Keratinocyte (primary cell): ENCODE measurements around the gene GGA2. TPM values are rescaled to one million over a fixed set of nuclear protein-coding genes. Genes with fewer than 3 reads are reported as not detected.

Experiments used
- DNase-seq: peaks from one replicate; pipeline ENCODE4 v3.0.0-alpha.2; 2011; ENCODE audit warnings: low read depth, missing footprints, low spot score
- FAIRE-seq: peaks from 2 replicates; lab custom pipeline; 2011; peaks lifted over from hg19 to GRCh38; lab: Jason Lieb, UNC
- H2AFZ ChIP-seq: 2 replicates; pipeline ENCODE4 v1.6.0; 2012; ENCODE audit warnings: low read length, control low read depth, inconsistent platforms; ENCODE audit not compliant: control insufficient read depth
- H3K27ac ChIP-seq: 2 replicates; pipeline ENCODE4 v1.5.1; 2011; ENCODE audit warnings: low read length; ENCODE audit not compliant: control insufficient read depth, insufficient read depth
- H3K27me3 ChIP-seq: 3 replicates; pipeline ENCODE4 v1.6.0; 2011; ENCODE audit warnings: low read length; ENCODE audit not compliant: control insufficient read depth, insufficient read depth; ENCODE audit errors: extremely low read depth
- H3K36me3 ChIP-seq, 2 experiments: 2 replicates in 1 of 2; 3 replicates in 1 of 2; pipeline ENCODE4 v1.5.1; 2011; ENCODE audit warnings: low read length in 2 of 2, mild to moderate bottlenecking in 1 of 2; ENCODE audit not compliant: control insufficient read depth in 2 of 2, insufficient read depth in 2 of 2; ENCODE audit errors: extremely low read depth in 1 of 2
- H3K4me1 ChIP-seq: 3 replicates; pipeline ENCODE4 v1.5.1; 2011; ENCODE audit warnings: low read length; ENCODE audit not compliant: control insufficient read depth, insufficient read depth; ENCODE audit errors: extremely low read depth
- H3K4me2 ChIP-seq: 3 replicates; pipeline ENCODE4 v1.6.0; 2011; ENCODE audit warnings: low read depth, low read length; ENCODE audit not compliant: control insufficient read depth, insufficient read depth; ENCODE audit errors: extremely low read depth
- H3K4me3 ChIP-seq, 3 experiments: fragments of 200-600 bp in 1 of 3; sonication (generic) in 1 of 3; 2 replicates in 2 of 3; 3 replicates in 1 of 3; pipeline ENCODE4 v1.5.1; 2011 to 2016; ENCODE audit warnings: low read length in 3 of 3, mild to moderate bottlenecking in 3 of 3, control low read depth in 2 of 3, inconsistent platforms in 1 of 3, low read depth in 1 of 3, mixed read lengths in 1 of 3, mixed run types in 1 of 3, moderate library complexity in 1 of 3; ENCODE audit not compliant: control insufficient read depth in 2 of 3, insufficient read depth in 2 of 3; ENCODE audit errors: extremely low read depth in 1 of 3
- H3K79me2 ChIP-seq: 2 replicates; pipeline ENCODE4 v1.6.0; 2012; ENCODE audit warnings: low read length; ENCODE audit not compliant: control insufficient read depth, insufficient read depth
- H3K9ac ChIP-seq: 3 replicates; pipeline ENCODE4 v1.6.0; 2011; ENCODE audit warnings: low read length; ENCODE audit not compliant: control insufficient read depth, insufficient read depth; ENCODE audit errors: extremely low read depth
- H3K9me1 ChIP-seq: 3 replicates; pipeline ENCODE4 v1.6.0; 2011; ENCODE audit warnings: low read length; ENCODE audit not compliant: control insufficient read depth, insufficient read depth; ENCODE audit errors: extremely low read depth
- H3K9me3 ChIP-seq: 2 replicates; pipeline ENCODE4 v1.5.1; 2012; ENCODE audit warnings: low read depth, low read length; ENCODE audit not compliant: control insufficient read depth
- H4K20me1 ChIP-seq: 3 replicates; pipeline ENCODE4 v1.6.0; 2011; ENCODE audit warnings: low read length; ENCODE audit not compliant: control insufficient read depth, insufficient read depth; ENCODE audit errors: extremely low read depth
- CTCF ChIP-seq, 3 experiments: IDR thresholded peaks in 1 of 3; conservative IDR thresholded peaks in 1 of 3; optimal IDR thresholded peaks in 1 of 3; 2 replicates in 2 of 3; 3 replicates in 1 of 3; pipeline versions ENCODE3 to v1.5.1; 2011; ENCODE audit warnings: low read length in 3 of 3, mild to moderate bottlenecking in 3 of 3, moderate library complexity in 2 of 3, control low read depth in 1 of 3, inconsistent platforms in 1 of 3; ENCODE audit not compliant: insufficient read depth in 2 of 3; ENCODE audit errors: extremely low read depth in 1 of 3
- EZH2 ChIP-seq: IDR thresholded peaks from one replicate; pipeline ENCODE4 v1.6.1; 2012; ENCODE audit warnings: inconsistent platforms, mild to moderate bottlenecking, low read length, moderate library complexity
- dilution Hi-C: fragments of 300-500 bp; cut with MboI; formaldehyde crosslinking; loops from one replicate; pipeline ENCODE4 v1.7.0; 2020; ENCODE audit warnings: low sequenced_read_pairs; ENCODE audit not compliant: extremely low pct_ligation_motif_present
- polyA plus RNA-seq, 5 experiments: library from polyadenylated mRNA; depleted of rRNA in 3 of 5; stranded (reverse) in 3 of 5; stranded (forward) in 1 of 5; unstranded in 1 of 5; fragments of >200 nt; gene quantifications; 1 replicate in 1 of 5; 2 replicates in 3 of 5; 3 replicates in 1 of 5; pipeline versions ENCODE4 v1.2.1 to v1.2.3, GENCODE V29; 2011 to 2012; ENCODE audit warnings: missing spikeins in 2 of 5, low read depth in 1 of 5, low replicate concordance in 1 of 5

The GGA2 gene
- polyA plus RNA-seq, 1 donor (not counting 4 experiments of a cell fraction or from before 2014, with no cell fraction given) = 54.1 TPM

- H3K27ac ChIP-seq = no peak overlapping the region
- peaks cover 3% of the 10 kb centered on the region for H3K9me1 ChIP-seq
- no peaks in the 10 kb centered on the region for H3K27me3 ChIP-seq
- no peak for DNase-seq
- no peaks in the 10 kb centered on the region for H3K79me2 ChIP-seq
- no peak overlapping the region for H3K9ac ChIP-seq
- no peak for TF ChIP-seq EZH2
- TF ChIP-seq CTCF (optimal IDR thresholded peaks at IDR 0.05 in 1 of 3, IDR thresholded peaks at IDR 0.05 in 1 of 3, conservative IDR thresholded peaks at IDR 0.05 in 1 of 3; ENCODE audit: extremely low read depth in 1 of 3, insufficient read depth in 2 of 3, low read length in 3 of 3) = no peak
- H2AFZ ChIP-seq = no peak overlapping the region
- H3K36me3 ChIP-seq = peaks cover 14 to 20% of the 10 kb centered on the region in 2 experiments
- dilution Hi-C loops = no loop called here
- FAIRE-seq = no peak
- H4K20me1 ChIP-seq = peaks cover 4% of the 10 kb centered on the region
- no peaks in the 10 kb centered on the region for H3K4me1 ChIP-seq
- no peak overlapping the region for H3K4me3 ChIP-seq
- H3K4me2 ChIP-seq = no peak overlapping the region
- H3K9me3 ChIP-seq = no peaks in the 10 kb centered on the region
Measured at GRCh38 chr16:23432176-23433128, 77.8 kb downstream of the GGA2 start.

GRCh38 chr16:23428351-23428750 is 81.9 kb downstream of the GGA2 start:
- Histone ChIP-seq H3K27ac (no peak overlapping the region), H3K36me3 (peaks cover 7 to 14% of the 10 kb centered on the region in 2 experiments), H4K20me1 (no peaks in the 10 kb centered on the region), H3K27me3 (no peaks in the 10 kb centered on the region), H3K9me3 (no peaks in the 10 kb centered on the region), H3K4me3 (no peak overlapping the region), H3K9ac (no peak overlapping the region), H3K79me2 (no peaks in the 10 kb centered on the region), H3K4me2 (no peak overlapping the region), H3K4me1 (peaks cover 14% of the 10 kb centered on the region), H3K9me1 (no peaks in the 10 kb centered on the region), H2AFZ (no peak overlapping the region)
- TF ChIP-seq CTCF (optimal IDR thresholded peaks at IDR 0.05 in 1 of 3, IDR thresholded peaks at IDR 0.05 in 1 of 3, conservative IDR thresholded peaks at IDR 0.05 in 1 of 3; ENCODE audit: extremely low read depth in 1 of 3, insufficient read depth in 2 of 3, low read length in 3 of 3) = no peak
- TF ChIP-seq EZH2 = no peak
- FAIRE-seq (no peak), DNase-seq (no peak)
- dilution Hi-C loops = no loop called here
